DMS79 (cell line): ENCODE measurements around the gene GRM5.
"Not testable (repeated sequence)": the region's sequence is repeated elsewhere in the genome, so short reads cannot be mapped to it uniquely, and the experiment has no call there.

Experiments
- DNase-seq: peaks from one replicate; lab custom pipeline; 2025; lab: John Stamatoyannopoulos, UW

Gene GRM5

DNA sequence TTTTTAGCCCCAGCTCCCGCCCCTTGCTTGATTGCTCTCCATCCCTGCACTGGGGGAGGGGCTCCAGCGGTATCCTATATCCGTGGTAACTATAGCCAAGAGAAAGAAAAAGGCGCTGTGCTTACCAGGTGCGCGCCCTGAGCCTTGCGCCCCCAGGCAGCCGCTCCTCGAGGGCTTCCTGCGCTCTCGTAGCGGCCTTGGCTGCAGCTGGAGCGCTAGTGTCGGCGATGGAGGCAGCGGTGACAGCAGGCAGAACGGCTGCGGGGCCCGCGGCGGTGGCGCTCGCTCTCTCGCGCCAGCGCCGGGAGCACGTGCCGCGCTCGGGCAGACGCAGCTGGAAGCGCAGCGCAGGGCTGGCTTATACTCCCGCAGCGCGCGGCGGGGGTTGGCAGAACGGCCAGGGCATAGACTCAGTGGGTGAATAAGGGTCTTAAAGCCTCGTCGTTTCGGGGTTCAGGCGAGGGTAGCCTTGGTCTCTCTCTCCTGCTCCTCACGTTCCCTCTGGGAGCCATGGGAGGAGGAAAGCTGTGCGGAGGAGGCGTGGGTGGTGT lies at the start of gene GRM5:
Gene GRM5, minus strand, starts transcription at position 332 of the 551 bp plus-strand sequence. CDS start 18,110 bp downstream, outside the sequence.
- not testable (repeated sequence) for DNase-seq

DNA sequence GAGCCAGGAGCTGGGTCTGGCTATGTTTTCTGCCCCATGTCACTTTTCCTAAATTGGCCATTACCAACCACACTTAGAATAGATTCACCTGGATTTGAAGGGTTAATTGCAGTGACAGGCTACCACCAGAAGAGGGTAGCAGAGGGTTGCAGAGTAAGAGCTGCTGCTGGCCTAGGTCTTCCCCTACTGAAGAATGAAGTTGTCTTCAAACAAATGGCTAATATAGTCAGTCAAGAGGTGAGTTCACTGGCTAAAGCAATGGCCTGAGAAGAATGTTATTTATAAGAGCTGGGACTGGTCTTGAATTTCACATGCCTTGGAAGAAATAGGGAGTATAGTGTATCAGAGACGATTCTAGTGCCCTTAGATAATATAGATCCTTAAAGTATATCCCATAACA lies 32.2 kb upstream of the GRM5 start:
- not testable (repeated sequence) for DNase-seq

DNA sequence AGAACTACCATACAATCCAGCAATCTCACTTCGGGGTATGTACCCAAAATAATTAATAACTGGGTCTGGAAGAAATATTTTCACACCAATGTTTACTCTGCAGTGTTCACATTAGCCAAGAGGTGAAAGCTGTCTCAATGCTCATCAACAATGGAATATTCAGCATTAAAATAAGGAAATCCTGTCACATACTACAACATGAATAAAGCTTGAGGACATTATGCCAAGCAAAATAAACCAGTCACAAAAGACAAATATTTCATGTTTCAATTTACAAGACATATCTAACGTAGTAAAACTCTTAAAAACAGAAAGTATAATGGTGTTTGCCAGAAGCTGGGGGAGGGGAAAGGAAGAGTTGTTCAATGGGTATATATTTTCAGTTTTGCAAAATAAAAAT lies 28.0 kb upstream of the GRM5 start:
- DNase-seq = not testable (repeated sequence)

DNA sequence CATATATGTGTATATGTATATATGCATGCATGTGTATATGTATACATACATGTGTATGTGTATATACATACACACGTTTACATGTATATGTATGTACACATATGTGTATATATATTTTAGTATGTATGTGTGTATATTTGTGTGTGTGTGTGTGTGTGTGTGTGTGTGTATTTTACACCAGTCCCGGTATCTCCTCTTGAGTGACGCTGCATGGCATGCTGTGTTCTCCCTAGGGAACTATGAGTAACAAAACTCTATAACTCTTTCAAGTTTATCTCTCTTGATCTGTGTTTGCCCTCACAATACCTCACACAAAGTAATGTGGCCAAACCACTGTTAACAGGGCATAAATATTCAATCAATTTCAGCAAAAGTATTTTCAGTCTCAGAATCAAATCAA lies 19.2 kb upstream of the GRM5 start:
- DNase-seq = not testable (repeated sequence)

DNA sequence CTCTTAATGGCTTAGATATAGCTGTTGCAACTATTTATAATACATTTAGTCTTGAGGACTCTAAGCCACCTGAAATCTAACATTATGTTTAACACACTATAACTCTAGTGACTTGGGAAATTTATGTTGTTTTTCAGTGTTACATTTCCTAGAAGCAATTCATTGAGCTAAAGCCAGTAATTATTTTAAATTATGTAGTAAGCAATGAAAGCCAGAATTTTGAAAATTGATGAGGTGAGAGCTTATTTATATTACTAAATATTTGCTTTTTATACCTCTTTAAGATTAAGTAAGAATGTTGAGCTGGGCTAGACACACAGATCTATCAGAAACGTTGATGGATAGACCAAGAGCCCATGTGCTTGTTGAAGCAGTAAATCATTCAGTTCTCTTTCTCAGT lies 5.1 kb upstream of the GRM5 start:
- not testable (repeated sequence) for DNase-seq

DNA sequence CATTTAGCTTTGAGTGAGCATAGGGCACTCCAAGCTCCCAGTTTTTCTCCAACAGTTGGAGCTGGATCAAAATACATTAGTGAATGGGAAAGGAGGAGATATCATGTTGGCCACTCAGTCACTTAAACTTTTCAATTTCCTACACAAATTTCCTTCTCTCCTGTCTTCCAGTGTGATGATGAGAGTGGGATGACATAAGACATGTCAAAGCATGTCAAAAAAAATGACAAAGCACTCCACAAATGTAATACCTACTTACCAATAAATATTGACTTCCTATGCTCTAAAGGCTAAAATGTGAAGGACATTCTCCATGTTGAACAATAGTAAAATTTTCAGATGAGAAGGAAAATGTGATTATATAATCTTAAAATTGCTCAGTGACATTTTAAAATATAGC lies 1.5 kb upstream of the GRM5 start:
- no peak for DNase-seq

DNA sequence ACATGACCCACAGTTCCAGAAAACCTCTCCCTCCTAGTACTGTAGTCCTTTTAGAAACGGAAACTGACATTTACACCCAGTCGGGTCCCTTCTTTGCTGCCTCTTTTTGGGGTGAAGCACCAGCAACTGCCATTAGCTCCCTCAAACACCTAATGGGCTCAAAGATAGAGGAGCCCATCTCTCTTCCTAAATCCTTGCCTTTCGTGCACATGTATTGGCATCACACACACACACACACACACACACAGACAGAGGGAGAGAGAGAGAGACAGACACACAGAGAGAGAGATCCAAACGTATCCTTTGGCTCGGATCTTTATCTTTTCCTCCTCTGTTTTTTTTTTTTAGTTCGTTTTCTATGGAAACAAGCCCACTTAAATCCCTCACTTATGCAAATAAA lies 716 bp downstream of the GRM5 start:
- no peak for DNase-seq

DNA sequence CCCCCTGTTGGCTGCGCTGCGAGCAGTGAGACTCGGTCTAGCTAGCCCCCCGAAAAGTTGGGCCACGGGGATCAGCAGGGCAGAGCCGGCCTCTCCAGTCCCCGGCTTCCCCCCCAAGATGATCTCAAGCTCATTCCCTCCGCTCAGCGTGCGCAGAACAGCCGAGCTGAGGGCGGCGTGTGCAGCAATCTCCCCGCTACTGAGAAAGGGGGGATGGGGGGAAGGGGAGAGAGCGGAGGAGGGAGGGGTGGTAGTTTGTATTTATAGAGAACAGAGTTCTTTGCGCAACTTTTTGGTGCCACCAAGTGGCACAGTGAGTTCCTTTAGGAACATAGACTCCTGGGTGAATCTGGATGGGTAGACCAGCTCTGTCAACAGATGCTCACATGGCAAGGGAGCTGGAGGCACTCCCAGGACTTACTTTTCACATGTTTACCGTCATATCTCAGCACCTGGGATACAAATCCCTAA lies 2.3 kb downstream of the GRM5 start:
- not testable (repeated sequence) for DNase-seq

DNA sequence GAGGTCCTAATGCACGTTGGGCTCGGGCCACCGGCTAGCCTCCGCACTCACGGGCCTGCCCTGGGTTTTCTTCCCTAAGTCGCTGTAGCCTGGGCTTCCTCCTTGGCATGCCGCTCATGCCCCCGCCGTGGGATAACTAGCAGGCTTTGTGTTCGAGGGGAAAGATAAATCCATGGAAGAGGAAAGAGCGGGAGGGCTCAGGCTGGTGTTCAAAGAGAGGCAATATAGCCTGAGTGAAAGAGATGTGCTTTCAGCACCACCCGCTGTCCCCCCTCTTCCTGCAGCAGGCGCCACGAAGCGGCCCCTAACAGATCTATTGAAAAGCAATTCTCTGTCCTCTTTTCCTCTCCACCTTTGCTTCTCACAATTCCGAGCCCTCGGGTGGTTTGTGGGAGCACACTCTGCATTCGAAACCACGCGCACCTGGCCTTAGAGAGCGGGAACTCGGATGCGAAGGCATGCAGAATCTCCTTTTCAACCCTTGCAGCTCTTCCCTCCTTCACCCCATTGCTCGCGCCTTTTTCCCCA lies 2.9 kb downstream of the GRM5 start:
- DNase-seq = not testable (repeated sequence)

DNA sequence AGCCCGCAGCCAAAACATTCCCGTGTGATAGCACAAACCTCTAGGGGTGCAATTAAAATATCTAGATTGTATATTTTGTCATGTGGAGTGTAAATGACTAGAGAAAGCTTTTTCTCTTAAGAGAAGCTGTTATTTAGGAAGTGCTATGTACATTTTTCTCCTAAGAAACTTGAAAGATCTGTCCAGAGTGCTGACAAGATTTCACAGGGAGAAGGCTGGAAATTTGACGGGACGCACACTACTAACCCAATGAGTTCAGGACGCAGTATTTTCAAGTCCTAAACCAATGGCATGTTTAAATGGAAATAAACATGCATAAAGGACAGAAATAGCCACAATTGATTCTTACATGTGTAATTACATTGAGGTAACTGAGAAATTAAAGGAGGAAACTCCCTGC lies 3.9 kb downstream of the GRM5 start:
- not testable (repeated sequence) for DNase-seq

DNA sequence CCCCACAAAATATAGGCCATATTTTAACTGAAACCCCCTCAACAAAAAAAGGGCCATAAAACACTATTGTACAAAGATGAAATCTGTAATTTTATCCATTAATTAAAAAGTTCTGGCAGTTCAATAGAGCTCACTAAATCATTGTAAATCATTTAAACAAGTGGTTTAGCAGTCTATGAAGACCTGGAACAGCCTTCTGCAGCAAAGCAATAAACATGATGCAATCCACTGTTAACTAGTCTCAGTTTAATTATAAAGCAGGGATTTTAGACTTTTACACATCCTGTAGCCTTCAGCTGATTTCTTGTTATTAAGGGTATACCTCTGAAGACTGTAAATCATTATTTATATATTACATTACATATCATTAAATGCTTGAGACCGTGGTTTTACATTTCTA lies 8.4 kb downstream of the GRM5 start:
- DNase-seq = not testable (repeated sequence)

DNA sequence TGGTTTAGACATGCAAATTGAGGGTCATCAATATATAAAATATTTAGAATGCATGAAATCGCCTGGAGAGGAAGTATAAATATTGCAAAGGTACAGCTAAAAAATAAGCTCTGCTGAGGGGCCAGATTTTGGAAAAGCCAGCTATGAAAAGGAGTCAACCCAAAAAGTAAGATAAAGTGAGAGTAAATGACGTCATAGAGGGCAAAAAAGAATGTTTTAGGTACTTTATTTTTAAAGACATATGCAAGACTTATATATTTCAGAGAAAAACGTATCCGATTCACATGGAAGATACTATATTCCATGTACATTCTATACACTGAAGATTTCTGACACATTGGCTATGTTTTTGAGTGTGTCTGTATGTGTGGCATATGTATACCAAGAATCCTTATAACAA lies 13.6 kb downstream of the GRM5 start:
- no peak for DNase-seq

DNA sequence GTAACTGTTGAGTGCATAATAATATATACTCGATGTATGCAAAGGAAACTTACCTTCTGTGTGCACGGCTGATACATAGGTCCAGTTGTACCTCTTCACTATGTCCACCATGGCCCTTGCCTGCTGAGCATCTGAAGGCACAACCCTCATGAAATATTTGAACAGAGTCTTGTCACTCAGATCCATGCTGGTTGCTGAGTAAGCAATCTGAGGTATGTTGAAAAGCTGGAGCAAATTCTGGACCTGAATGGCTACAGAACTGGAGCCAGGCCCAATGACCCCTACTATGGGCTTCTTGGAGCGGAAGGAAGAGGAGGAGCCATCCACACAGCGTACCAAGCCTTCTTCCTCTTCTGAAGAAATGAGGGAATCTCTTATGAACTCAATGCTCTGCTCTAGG lies 18.6 kb downstream of the GRM5 start:
- not testable (repeated sequence) for DNase-seq

DNA sequence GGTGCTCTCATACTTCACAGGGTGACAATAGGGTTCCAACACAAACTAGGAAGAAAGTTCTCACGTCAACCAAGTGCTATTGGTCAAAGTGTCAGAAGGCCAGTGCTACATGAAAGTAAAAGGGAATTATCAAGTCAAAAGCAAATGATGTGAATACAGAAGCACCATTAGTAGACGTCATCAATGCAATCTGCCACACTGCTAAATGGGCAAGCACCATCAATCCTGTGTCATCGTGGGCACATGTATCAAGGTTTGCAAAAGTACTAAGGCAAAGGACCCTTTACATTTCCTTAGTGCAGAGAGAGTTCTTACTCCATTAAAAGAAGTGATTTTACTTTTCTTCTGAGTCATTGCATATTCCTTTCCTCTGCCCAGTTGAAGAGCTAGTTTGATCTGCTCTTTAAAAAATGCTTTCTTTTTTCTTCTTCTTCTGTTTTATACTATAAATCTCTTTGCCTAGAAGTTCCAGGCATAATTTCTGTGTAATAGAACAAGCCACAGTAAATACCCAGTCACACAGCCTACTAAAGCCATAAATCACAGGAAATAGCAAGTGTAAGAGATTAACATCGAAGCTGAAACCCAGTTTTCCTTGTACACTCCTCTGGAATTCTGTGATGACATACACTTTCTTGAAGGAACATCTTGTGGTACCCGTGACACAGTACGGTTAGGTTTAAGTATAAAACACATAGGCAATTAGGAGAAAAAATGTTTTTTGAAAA lies 21.8 kb downstream of the GRM5 start:
- DNase-seq = not testable (repeated sequence)

DNA sequence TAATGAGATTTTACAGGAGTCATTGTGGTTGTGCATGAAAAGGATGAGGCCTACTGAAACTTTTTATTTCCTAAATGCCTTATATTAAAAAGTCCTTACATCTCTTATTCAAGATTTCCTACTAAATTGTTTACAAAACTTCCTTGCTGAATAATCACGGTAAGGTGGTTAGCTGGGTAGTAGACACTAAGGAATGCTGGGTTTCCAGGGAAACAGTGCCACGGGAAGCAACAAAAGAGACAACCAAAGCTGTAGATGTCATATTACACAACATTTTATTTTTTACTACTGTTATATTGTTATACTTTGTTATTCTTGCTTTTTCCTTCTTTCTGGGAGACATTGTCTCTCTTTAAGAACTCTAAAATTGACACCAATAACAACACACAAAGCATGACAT lies 36.1 kb downstream of the GRM5 start:
- DNase-seq = not testable (repeated sequence)

DNA sequence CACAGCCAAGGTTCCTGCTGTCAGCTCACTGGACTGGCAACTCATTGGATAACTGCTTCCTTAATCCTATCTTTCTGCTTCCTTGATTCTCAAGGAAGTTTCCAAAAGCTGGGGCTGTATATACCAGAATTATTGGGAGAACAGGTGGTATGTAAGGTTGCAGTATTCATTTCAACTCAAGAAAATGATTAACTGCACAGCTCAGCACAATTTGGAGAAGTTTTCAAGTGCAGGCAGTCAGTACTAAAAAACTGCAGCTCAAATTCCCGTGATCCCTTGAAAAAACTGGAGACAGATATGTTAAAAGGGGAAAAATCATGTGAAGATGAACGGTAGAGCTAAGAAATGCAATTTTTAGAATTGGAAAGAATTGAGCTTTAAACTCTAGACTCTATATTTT lies 44.4 kb downstream of the GRM5 start:
- DNase-seq = no peak

DNA sequence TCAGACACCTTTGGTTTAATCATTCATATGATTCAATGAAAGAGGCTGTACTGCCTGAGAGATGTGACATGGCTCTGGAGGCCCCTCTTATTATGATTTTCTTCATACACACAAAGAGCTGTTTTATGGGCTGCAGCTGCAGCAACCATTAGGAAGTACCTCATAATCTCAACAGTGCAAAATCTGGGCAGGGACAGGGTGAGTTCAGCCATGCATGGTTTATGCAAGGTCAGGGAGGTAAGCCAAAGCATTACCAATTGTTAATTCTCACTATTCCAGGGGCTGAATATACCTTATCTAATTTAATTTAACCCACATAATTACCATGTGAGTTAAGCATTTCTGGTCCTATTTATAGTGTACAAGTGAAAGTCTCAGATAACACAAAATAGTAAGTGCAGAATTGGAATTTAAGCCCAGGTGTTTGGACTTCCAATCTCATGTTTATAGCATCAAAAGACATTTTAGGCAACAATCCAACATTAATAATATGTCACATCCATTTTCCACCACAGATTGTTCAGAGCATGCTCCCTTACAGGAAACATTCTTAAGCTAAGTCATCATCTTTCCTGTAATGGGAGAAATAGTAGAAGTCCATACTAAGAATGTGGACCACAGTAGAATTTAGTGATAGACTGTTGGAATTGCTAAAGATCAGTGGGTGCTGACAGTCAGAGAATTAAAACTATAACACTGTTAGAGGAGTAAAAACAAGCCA lies 45.8 kb downstream of the GRM5 start:
- DNase-seq = not testable (repeated sequence)

DNA sequence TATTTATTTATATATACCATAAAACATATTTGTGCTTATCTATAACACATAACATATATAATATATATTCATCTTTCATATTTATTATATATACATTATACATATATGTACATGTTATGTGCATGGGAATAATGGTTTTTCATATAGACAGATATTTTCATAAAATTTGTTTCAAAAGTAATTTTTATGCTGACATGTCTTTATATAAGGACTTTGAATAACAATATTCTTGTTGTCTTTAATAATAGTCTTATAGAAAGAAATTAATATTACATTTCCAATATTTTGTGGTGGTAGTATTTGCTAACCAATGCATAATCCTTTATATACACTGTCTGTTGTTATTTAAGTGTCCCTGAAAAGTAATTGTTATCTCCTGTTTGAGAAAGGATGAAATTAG lies 49.6 kb downstream of the GRM5 start:
- DNase-seq = no peak

DNA sequence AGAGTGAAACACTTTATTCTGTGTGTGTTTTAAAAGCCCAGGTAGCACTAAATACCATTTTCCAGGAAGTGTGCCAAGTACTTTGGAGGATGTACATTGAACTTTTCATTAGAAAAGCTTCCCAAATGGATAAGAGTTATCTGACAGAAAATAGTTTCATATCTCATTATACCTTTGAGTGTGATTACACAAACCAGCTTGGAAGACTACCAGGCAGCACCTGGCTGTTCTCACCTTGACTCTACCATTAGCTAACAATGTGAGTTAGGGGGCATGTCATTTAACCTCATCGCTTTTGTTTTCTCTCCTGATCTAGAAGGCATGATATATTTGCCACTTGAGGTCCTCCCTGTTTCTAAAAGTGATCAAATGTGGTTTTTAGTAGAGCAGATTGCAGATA lies 50.2 kb downstream of the GRM5 start:
- DNase-seq = no peak

DNA sequence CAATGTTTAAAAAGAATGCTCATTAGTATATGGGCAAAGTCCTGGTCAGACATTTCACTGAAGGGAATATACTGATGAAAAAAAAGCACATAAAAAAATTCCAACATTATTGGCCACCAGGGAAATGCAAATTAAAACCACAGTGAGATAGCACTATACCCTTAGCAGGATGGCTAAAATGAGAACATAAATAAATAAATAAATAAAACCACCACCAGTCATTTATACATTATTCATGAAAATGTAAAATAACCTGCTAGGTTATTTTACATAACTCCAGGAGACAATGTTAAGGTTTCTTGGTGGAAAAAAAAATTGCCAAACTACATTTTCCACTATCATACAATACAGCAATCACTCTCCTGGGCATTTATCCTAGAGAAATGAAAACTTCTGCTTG lies 64.9 kb downstream of the GRM5 start:
- DNase-seq = not testable (repeated sequence)

DNA sequence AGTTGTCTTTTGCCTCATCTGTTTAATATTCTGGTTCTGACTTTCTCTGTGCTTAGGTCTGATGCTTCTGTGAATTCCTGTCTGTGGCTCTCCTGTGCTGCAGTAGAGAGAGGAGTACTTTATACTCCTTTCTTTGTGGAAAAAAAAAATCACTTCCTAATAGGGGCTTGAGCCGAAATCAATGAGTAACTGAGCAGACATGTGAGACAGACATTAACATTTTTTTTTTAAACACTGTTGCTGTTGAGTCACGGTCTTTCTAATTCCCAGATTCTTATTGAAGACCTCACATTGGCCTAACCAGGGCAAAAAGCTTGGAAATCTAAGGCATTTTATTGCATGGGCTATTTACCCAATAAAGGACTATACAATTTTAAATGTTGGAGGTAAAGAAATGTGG lies 86.1 kb downstream of the GRM5 start:
- DNase-seq = no peak

DNA sequence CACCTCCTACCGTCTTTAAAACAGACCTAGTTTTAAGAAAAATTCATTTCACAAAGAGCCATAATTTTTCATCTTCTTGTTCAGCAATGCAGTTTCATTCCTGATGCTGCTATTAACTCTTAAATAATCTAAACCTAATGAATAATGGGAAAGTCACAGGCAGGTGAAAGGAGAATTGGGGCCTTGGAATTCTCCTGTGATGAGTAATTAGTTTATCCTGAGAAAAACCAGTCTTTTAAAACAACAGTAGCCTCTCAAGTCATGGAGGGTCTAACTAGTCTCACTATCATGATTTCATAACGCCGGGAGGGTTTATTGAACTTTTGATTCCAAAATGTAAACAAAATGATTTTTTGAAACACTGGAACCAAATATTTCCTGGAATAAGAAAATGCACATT lies 86.8 kb downstream of the GRM5 start:
- not testable (repeated sequence) for DNase-seq

DNA sequence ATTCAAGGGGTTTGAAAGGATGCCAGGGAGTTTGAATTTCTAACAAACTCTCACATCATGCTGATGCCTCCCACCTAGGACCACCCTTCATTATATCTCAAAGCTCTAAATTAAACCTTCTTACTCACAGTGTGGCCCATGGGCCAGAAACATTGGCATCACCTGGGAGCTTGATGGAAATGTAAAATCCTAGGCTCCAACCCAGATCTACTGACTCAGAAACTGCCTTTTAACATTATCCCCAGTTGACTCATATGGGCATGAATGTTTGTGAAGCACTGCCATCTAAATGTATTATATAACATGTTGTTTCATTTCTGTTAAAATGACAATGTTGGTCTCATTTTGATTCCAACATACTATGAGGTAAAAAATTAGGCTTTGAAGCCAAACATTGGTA lies 90.3 kb downstream of the GRM5 start:
- DNase-seq = not testable (repeated sequence)
